HEK293T (cell line): ENCODE data around the gene MET.

Experiments used
- CTBP1 ChIP-seq: fragments of 450-650 bp; IDR thresholded peaks from 2 replicates; pipeline ENCODE4 v1.6.1; 2016; ENCODE audit warnings: borderline replicate concordance
- NFRKB ChIP-seq: fragments of 450-650 bp; IDR thresholded peaks from 2 replicates; pipeline ENCODE4 v1.6.1; 2016; ENCODE audit warnings: mild to moderate bottlenecking, moderate library complexity

DNA sequence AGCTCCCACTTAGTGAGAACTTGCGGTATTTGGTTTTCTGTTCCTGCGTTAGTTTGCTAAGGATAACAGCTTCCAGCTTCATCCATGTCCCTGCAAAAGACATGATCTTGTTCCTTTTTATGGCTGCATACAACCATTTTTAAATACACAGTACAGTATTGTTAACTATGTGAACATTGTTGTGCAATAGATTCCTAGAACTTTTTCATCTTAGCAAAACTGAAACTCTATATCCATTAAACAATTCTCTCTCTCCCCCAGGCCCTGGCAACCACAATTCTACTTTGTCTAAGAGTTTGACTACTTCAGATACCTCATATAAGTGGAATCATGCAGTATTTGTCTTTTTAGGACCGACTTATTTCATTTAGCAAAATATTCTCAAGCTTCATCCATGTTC, 118.0 kb downstream of the MET start:
- TF ChIP-seq CTBP1: no peak
- TF ChIP-seq NFRKB: no peak
